HCT116 (cell line): ENCODE results near the gene SLC35B1. TPM values are rescaled to one million over a fixed set of nuclear protein-coding genes. Genes with fewer than 3 reads are reported as not detected.

Experiments
- ATAC-seq: fragments of 200-7000 bp; cut with Tn5 transposase; 2 replicates; pipeline ENCODE4 v1.9.1; 2020; ENCODE audit warnings: mild to moderate bottlenecking, moderate library complexity
- BruUV-seq: library from RNA; stranded (reverse); fragments of 400-500 nt; replicated peaks from 2 replicates; lab custom pipeline; 2021; lab: Mats Ljungman, UMichigan
- CTCF ChIA-PET: fragments of 300-600 bp; sonication (Branson Sonifier 250); formaldehyde crosslinking; loops from one replicate; lab custom pipeline; 2021; ENCODE audit warnings: antibody characterized with exemption; lab: Charles Lee
- POLR2A ChIA-PET: fragments of 300-600, 350-600 bp; sonication (Branson Sonifier 250); formaldehyde crosslinking; loops from one replicate; lab custom pipeline; 2021; ENCODE audit warnings: antibody characterized with exemption; lab: Charles Lee
- RAD21 ChIA-PET, 2 experiments: fragments of 300-600 bp; sonication (Branson Sonifier 250); formaldehyde crosslinking; loops; one replicate each; lab custom pipeline; 2023; ENCODE audit warnings: low total read pairs in 2 of 2; ENCODE audit not compliant: uncharacterized antibody in 2 of 2, unreplicated experiment in 2 of 2, low non-redundant PET in 1 of 2; lab: Charles Lee
- DNase-seq: peaks from one replicate; pipeline ENCODE4 v3.0.0-alpha.2; 2010; ENCODE audit warnings: low read depth, low spot score
- H2AFZ ChIP-seq: fragments of 200-600 bp; shearing (Covaris generic), sonication (generic); 2 replicates; pipeline ENCODE4 v1.6.1; 2017; ENCODE audit warnings: low read depth, mixed run types, mixed read lengths, antibody characterized with exemption, low read length; ENCODE audit not compliant: poor library complexity, severe bottlenecking
- H3K27ac ChIP-seq: 2 replicates; pipeline ENCODE4 v1.5.1; 2012; ENCODE audit warnings: low read depth, low read length
- H3K27me3 ChIP-seq: fragments of 200-600 bp; sonication (generic); 2 replicates; pipeline ENCODE4 v1.6.1; 2016; ENCODE audit warnings: mixed run types, low read length, mixed read lengths; ENCODE audit not compliant: insufficient read depth
- H3K36me3 ChIP-seq, 2 experiments: fragments of 200-500 bp in 1 of 2; fragments of 200-600 bp in 1 of 2; sonication (Bioruptor generic) in 1 of 2; sonication (generic) in 1 of 2; 2 replicates each; pipeline versions ENCODE4 v1.5.1 to v1.6.1; 2014 to 2016; ENCODE audit warnings: low read length in 2 of 2, inconsistent platforms in 1 of 2, mixed read lengths in 1 of 2, mixed run types in 1 of 2; ENCODE audit not compliant: insufficient read depth in 2 of 2, control insufficient read depth in 1 of 2
- H3K4me1 ChIP-seq, 2 experiments: fragments of 200-600 bp in 1 of 2; sonication (generic) in 1 of 2; 2 replicates each; pipeline versions ENCODE4 v1.5.1 to v1.6.1; 2012 to 2017; ENCODE audit warnings: low read length in 2 of 2, inconsistent platforms in 1 of 2, mild to moderate bottlenecking in 1 of 2, mixed read lengths in 1 of 2, mixed run types in 1 of 2, moderate library complexity in 1 of 2; ENCODE audit not compliant: insufficient read depth in 2 of 2, control insufficient read depth in 1 of 2
- H3K4me2 ChIP-seq: fragments of 200-600 bp; sonication (generic); 2 replicates; pipeline ENCODE4 v1.6.1; 2017; ENCODE audit warnings: mixed run types, low read length, mixed read lengths
- H3K4me3 ChIP-seq, 2 experiments: fragments of 200-600 bp in 1 of 2; sonication (generic) in 1 of 2; replicated peaks in 1 of 2; 2 replicates each; pipeline ENCODE4 v1.5.1; 2011 to 2016; ENCODE audit warnings: low read length in 2 of 2, control low read depth in 1 of 2, low read depth in 1 of 2, mild to moderate bottlenecking in 1 of 2, mixed read lengths in 1 of 2, mixed run types in 1 of 2
- H3K79me2 ChIP-seq: fragments of 200-600 bp; sonication (generic); 2 replicates; pipeline ENCODE4 v1.6.1; 2017; ENCODE audit warnings: mild to moderate bottlenecking, mixed run types, low read length, moderate library complexity, mixed read lengths; ENCODE audit not compliant: insufficient read depth
- H3K9ac ChIP-seq: fragments of 200-600 bp; sonication (generic); 2 replicates; pipeline ENCODE4 v1.6.1; 2016; ENCODE audit warnings: low read length, mixed read lengths
- H3K9me2 ChIP-seq: fragments of 200-600 bp; sonication (generic), shearing (Covaris generic); 2 replicates; pipeline ENCODE4 v1.6.1; 2017; ENCODE audit warnings: mixed run types, mild to moderate bottlenecking, moderate library complexity; ENCODE audit not compliant: insufficient read depth
- H3K9me3 ChIP-seq, 2 experiments: fragments of 200-500 bp in 1 of 2; fragments of 200-600 bp in 1 of 2; sonication (Bioruptor generic) in 1 of 2; sonication (generic) in 1 of 2; 2 replicates each; pipeline ENCODE4 v1.6.1; 2014 to 2017; ENCODE audit warnings: low read length in 2 of 2, mixed read lengths in 2 of 2, inconsistent platforms in 1 of 2, low read depth in 1 of 2, mild to moderate bottlenecking in 1 of 2, mixed run types in 1 of 2, moderate library complexity in 1 of 2; ENCODE audit not compliant: control insufficient read depth in 1 of 2, insufficient read depth in 1 of 2
- H4K20me1 ChIP-seq: fragments of 200-600 bp; sonication (generic), shearing (Covaris generic); 2 replicates; pipeline ENCODE4 v1.6.1; 2017; ENCODE audit warnings: mixed run types, mild to moderate bottlenecking, moderate library complexity; ENCODE audit not compliant: insufficient read depth
- POLR2A ChIP-seq: IDR thresholded peaks from 2 replicates; pipeline ENCODE4 v1.7.0; 2011; ENCODE audit warnings: borderline replicate concordance; ENCODE audit not compliant: insufficient read depth, insufficient read length; ENCODE audit errors: extremely low read depth
- POLR2AphosphoS5 ChIP-seq: IDR thresholded peaks from 2 replicates; pipeline ENCODE4 v1.6.1; 2011; ENCODE audit warnings: mild to moderate bottlenecking, low read depth, low read length, moderate library complexity
- REST ChIP-seq: IDR thresholded peaks from 2 replicates; pipeline ENCODE4 v1.6.1; 2012; ENCODE audit warnings: low read depth
- TCF7L2 ChIP-seq: IDR thresholded peaks from 2 replicates; pipeline ENCODE4 v1.7.0; 2011; ENCODE audit warnings: borderline replicate concordance, inconsistent platforms; ENCODE audit not compliant: insufficient read depth, insufficient read length; ENCODE audit errors: extremely low read depth
- ZFX ChIP-seq: fragments of 450-650 bp; IDR thresholded peaks from 2 replicates; pipeline ENCODE4 v1.6.1; 2017
- intact Hi-C: fragments of 100-400 bp; cut with micrococcal nuclease; formaldehyde crosslinking; loops from 2 replicates; pipeline ENCODE4 v1.10.0; 2022
- total RNA-seq: library from RNA; stranded (reverse); gene quantifications from one replicate; pipeline ENCODE4 v1.2.1, GENCODE V29; 2021; ENCODE audit not compliant: unreplicated experiment

The SLC35B1 gene
- total RNA-seq, 1 experiment from 2014 or later = 87.5 TPM

DNA sequence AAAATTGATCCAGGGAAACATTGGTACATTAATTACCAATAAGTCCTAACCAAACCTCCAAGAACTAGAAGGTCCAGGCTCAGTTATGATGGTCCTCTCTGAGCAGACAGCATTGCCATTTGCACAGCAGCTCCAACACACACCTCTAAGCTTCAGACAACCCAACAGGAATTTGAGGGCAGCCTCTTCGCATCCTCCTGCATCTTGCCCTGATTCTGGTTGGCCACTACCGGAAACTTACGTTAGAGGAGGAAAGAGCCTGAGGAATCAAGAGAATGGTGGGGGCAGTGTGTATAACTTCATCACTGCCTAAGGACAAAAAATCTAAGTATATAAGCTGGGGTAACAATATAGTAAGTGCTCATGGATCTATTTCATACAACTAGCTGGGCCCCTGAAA is 40.5 kb upstream of the SLC35B1 start (continued):
- TF ChIP-seq REST = no peak
- TF ChIP-seq, all 23 proteins: peak for 0

DNA sequence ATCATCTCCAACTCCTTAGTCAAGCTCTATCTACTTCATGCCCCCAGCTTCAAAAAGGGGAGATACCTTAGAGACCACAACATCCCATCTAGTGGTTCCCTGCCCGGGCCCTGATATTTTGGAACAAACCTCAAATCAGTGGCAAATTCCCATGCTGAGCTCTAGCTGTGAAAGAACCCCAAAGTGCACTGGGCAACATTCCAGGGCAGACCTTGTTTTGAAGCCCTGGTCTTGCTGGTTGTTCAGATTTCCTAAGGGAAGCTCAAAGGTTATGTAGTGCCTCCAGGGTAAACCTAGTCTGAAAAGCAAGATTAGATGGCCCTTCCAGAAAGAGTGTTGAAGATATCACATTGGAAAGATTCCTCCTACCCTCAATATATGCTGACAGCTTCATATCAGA is 39.9 kb upstream of the SLC35B1 start:
- CTCF ChIA-PET = interaction anchor here (0.6 to 0.8 kb wide), 2 partner anchors 16 to 40 kb away, joined by 3 to 4 read pairs; partner anchors contain the start of genes FAM117A and SLC35B1
- Histone ChIP-seq H2AFZ (no peak overlapping the region), H3K27ac (no peak overlapping the region), H3K4me3 (no peak overlapping the region), H3K36me3 (no peaks in the 10 kb centered on the region), H3K79me2 (no peaks in the 10 kb centered on the region), H3K9ac (no peak overlapping the region), H3K9me3 (no peaks in the 10 kb centered on the region), H4K20me1 (no peaks in the 10 kb centered on the region), H3K4me2 (no peak overlapping the region), H3K27me3 (no peaks in the 10 kb centered on the region; the same call in 1 of the 2 replicates), H3K9me2 (no peaks in the 10 kb centered on the region), H3K4me1 (no peaks in the 10 kb centered on the region)
- ATAC-seq (no peak), DNase-seq (no peak)
- POLR2A ChIA-PET = interaction anchor here (2.3 kb wide), 1 partner anchor 17 kb away, joined by 8 read pairs; the partner anchor contains the start of gene FAM117A
- RAD21 ChIA-PET = no interaction called here
- TF ChIP-seq POLR2AphosphoS5 (no peak), ZFX (no peak), POLR2A (no peak), TCF7L2 (no peak)
- no TSS peak for BruUV-seq
- intact Hi-C loops = no loop called here
